ENCODE measurements around the gene CFAP299. TPM values are rescaled to one million over a fixed set of nuclear protein-coding genes. Genes with fewer than 3 reads are reported as not detected.
"Not testable (repeated sequence)": the region's sequence is repeated elsewhere in the genome, so short reads cannot be mapped to it uniquely, and the experiment has no call there.

The CFAP299 gene
- total RNA-seq, 2 donors from 2014 or later = not detected

GRCh38 chr4:80312124-80312523, 23.4 kb upstream of the CFAP299 start:
- peaks cover 46% of the 10 kb centered on the region for H3K27me3 Mint-ChIP-seq (ENCODE audit: insufficient read depth)
- Histone ChIP-seq H3K9ac (ENCODE audit: extremely low read depth, low read length, poor library complexity, severe bottlenecking) (no peak overlapping the region), H3K36me3 (ENCODE audit: control insufficient read depth, insufficient read depth, low read length) (no peaks in the 10 kb centered on the region), H3K27ac (ENCODE audit: low read depth, low read length) (no peak overlapping the region), H3K27me3 (ENCODE audit: control insufficient read depth, insufficient read depth, low read length, poor library complexity, severe bottlenecking) (peaks cover 36% of the 10 kb centered on the region), H3K9me3 (ENCODE audit: control insufficient read depth, low read length) (no peaks in the 10 kb centered on the region), H3K4me3 (ENCODE audit: low read length) (no peak overlapping the region), H3K4me1 (ENCODE audit: control insufficient read depth, insufficient read depth, low read length) (peaks cover 6% of the 10 kb centered on the region)
- TF ChIP-seq, protein P1, sequence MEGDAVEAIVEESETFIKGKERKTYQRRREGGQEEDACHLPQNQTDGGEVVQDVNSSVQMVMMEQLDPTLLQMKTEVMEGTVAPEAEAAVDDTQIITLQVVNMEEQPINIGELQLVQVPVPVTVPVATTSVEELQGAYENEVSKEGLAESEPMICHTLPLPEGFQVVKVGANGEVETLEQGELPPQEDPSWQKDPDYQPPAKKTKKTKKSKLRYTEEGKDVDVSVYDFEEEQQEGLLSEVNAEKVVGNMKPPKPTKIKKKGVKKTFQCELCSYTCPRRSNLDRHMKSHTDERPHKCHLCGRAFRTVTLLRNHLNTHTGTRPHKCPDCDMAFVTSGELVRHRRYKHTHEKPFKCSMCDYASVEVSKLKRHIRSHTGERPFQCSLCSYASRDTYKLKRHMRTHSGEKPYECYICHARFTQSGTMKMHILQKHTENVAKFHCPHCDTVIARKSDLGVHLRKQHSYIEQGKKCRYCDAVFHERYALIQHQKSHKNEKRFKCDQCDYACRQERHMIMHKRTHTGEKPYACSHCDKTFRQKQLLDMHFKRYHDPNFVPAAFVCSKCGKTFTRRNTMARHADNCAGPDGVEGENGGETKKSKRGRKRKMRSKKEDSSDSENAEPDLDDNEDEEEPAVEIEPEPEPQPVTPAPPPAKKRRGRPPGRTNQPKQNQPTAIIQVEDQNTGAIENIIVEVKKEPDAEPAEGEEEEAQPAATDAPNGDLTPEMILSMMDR (conservative IDR thresholded peaks at IDR 0.05) = no peak
- peaks cover 25% of the 10 kb centered on the region for H3K4me1 Mint-ChIP-seq
- no peak overlapping the region for H3K27ac Mint-ChIP-seq
- no peaks in the 10 kb centered on the region for H3K9me3 Mint-ChIP-seq
- WGBS, 2 experiments (ENCODE audit: insufficient coverage in 1 of 2, insufficient read length in 1 of 2) = 100% methylated on average over 1 of the region's 1 CpG; no CpG with 5 or more reads in 1 of the 2 experiments
- no peak overlapping the region for H3K4me3 Mint-ChIP-seq
- DNase-seq = no peak
- no peaks in the 10 kb centered on the region for H3K36me3 Mint-ChIP-seq (ENCODE audit: low read depth)

DNA sequence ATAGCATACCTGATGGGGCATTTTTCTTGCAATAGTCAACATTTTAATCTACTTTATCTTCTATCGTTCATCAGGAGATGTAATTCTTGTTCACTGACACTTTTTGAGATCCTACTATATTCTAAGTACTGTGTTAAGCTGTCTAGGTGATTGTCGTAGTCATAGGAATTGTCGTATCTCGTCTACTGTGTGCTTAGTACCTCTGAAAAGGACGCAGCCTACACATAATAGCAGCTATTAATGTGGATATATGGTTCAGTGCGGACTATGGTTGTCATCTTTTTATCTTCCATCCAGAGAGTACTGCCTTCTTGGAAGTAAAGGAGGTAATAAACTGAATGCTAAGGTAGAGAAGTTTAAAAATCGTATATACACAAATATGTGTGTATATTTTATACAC, 21.9 kb upstream of the CFAP299 start:
- Mint-ChIP-seq H3K4me3 (no peak overlapping the region), H3K27me3 (ENCODE audit: insufficient read depth) (peaks cover 56% of the 10 kb centered on the region), H3K36me3 (ENCODE audit: low read depth) (no peaks in the 10 kb centered on the region)

GRCh38 chr4:80315848-80316247, 19.7 kb upstream of the CFAP299 start:
- H3K4me1 Mint-ChIP-seq; H3K36me3 Mint-ChIP-seq (ENCODE audit: low read depth); H3K9me3 Mint-ChIP-seq; H3K9me3 ChIP-seq (ENCODE audit: control insufficient read depth, low read length); H3K36me3 ChIP-seq (ENCODE audit: control insufficient read depth, insufficient read depth, low read length); H3K27ac Mint-ChIP-seq; H3K9ac ChIP-seq (ENCODE audit: extremely low read depth, low read length, poor library complexity, severe bottlenecking); DNase-seq; H3K4me1 ChIP-seq (ENCODE audit: control insufficient read depth, insufficient read depth, low read length); H3K4me3 Mint-ChIP-seq; H3K4me3 ChIP-seq (ENCODE audit: low read length); H3K27ac ChIP-seq (ENCODE audit: low read depth, low read length): not testable (repeated sequence)
- H3K27me3 ChIP-seq (ENCODE audit: control insufficient read depth, insufficient read depth, low read length, poor library complexity, severe bottlenecking) = peaks cover 44% of the 10 kb centered on the region
- peaks cover 47% of the 10 kb centered on the region for H3K27me3 Mint-ChIP-seq (ENCODE audit: insufficient read depth)

More for the DNA sequence above, 21.9 kb upstream of the CFAP299 start:
- Histone ChIP-seq H3K9ac (ENCODE audit: extremely low read depth, low read length, poor library complexity, severe bottlenecking) (no peak overlapping the region), H3K27ac (ENCODE audit: low read depth, low read length) (no peak overlapping the region), H3K36me3 (ENCODE audit: control insufficient read depth, insufficient read depth, low read length) (no peaks in the 10 kb centered on the region), H3K4me1 (ENCODE audit: control insufficient read depth, insufficient read depth, low read length) (peaks cover 3% of the 10 kb centered on the region), H3K9me3 (ENCODE audit: control insufficient read depth, low read length) (no peaks in the 10 kb centered on the region), H3K27me3 (ENCODE audit: control insufficient read depth, insufficient read depth, low read length, poor library complexity, severe bottlenecking) (peaks cover 47% of the 10 kb centered on the region), H3K4me3 (ENCODE audit: low read length) (no peak overlapping the region)
- no peaks in the 10 kb centered on the region for H3K9me3 Mint-ChIP-seq
- no peak overlapping the region for H3K27ac Mint-ChIP-seq
- peaks cover 11% of the 10 kb centered on the region for H3K4me1 Mint-ChIP-seq
- no peak for DNase-seq
- WGBS, 2 experiments (ENCODE audit: insufficient coverage in 1 of 2, insufficient read length in 1 of 2) = 77 to 100% methylated on average over 1 to 5 of the region's 7 CpGs
- TF ChIP-seq, protein P1 (conservative IDR thresholded peaks at IDR 0.05) = no peak

- no peak overlapping the region for H3K27ac ChIP-seq (ENCODE audit: low read depth, low read length)
- DNase-seq = no peak
- no peaks in the 10 kb centered on the region for H3K36me3 Mint-ChIP-seq (ENCODE audit: low read depth)
- H3K4me1 Mint-ChIP-seq = no peaks in the 10 kb centered on the region
- no peaks in the 10 kb centered on the region for H3K9me3 Mint-ChIP-seq
- peaks cover 23% of the 10 kb centered on the region for H3K27me3 Mint-ChIP-seq (ENCODE audit: insufficient read depth)
- peaks cover 35% of the 10 kb centered on the region for H3K27me3 ChIP-seq (ENCODE audit: control insufficient read depth, insufficient read depth, low read length, poor library complexity, severe bottlenecking)
- H3K4me3 ChIP-seq (ENCODE audit: low read length) = no peak overlapping the region
- 91 to 100% methylated on average over 3 to 8 of the region's 8 CpGs for WGBS, 2 experiments (ENCODE audit: insufficient coverage in 1 of 2, insufficient read length in 1 of 2)
- no peaks in the 10 kb centered on the region for H3K36me3 ChIP-seq (ENCODE audit: control insufficient read depth, insufficient read depth, low read length)
- no peaks in the 10 kb centered on the region for H3K9me3 ChIP-seq (ENCODE audit: control insufficient read depth, low read length)
- TF ChIP-seq, protein P1 (conservative IDR thresholded peaks at IDR 0.05) = no peak
- H3K4me1 ChIP-seq (ENCODE audit: control insufficient read depth, insufficient read depth, low read length) = no peaks in the 10 kb centered on the region
- no peak overlapping the region for H3K9ac ChIP-seq (ENCODE audit: extremely low read depth, low read length, poor library complexity, severe bottlenecking)
- H3K4me3 Mint-ChIP-seq = no peak overlapping the region
- no peak overlapping the region for H3K27ac Mint-ChIP-seq
These were observed 14.2 kb upstream of the CFAP299 start for GRCh38 chr4:80321341-80321740.

All from endodermal cell (in vitro differentiated cells).